ENCODE measurements around the gene ATG16L2. TPM values are rescaled to one million over a fixed set of nuclear protein-coding genes. Genes with fewer than 3 reads are reported as not detected.

Gene ATG16L2
- total and polyA plus RNA-seq, 2 donors (not counting 1 experiment from before 2014, with no cell fraction given): 3.3 to 8.8 TPM

- peaks cover 19% of the 10 kb centered on the region for H3K4me1 ChIP-seq (ENCODE audit: control insufficient read depth, extremely low read depth, insufficient read depth, low read length)
- H3K27me3 ChIP-seq (ENCODE audit: control insufficient read depth, insufficient read depth, low read length): no peaks in the 10 kb centered on the region
Observed at GRCh38 chr11:72769680-72770079, 44.5 kb upstream of the ATG16L2 start.

GRCh38 chr11:72770799-72771198, 43.4 kb upstream of the ATG16L2 start:
- Histone ChIP-seq H3K4me2 (ENCODE audit: extremely low read depth, insufficient read depth, low read length) (no peak overlapping the region), H3K27me3 (ENCODE audit: control insufficient read depth, insufficient read depth, low read length) (no peaks in the 10 kb centered on the region)

More at GRCh38 chr11:72769680-72770079, 44.5 kb upstream of the ATG16L2 start:
- TF ChIP-seq EZH2 (IDR thresholded peaks at IDR 0.05; ENCODE audit: low read length, missing control alignments) (no peak), CTCF (conservative IDR thresholded peaks at IDR 0.05 in 1 of 2, IDR thresholded peaks at IDR 0.05 in 1 of 2; ENCODE audit: low read depth in 1 of 2, low read length in 2 of 2) (no peak)
- H3K27ac ChIP-seq (ENCODE audit: insufficient read depth, low read length): no peak overlapping the region
- H3K9ac ChIP-seq (ENCODE audit: insufficient read depth, low read length): no peak overlapping the region
- H3K4me3 ChIP-seq (replicated peaks in 1 of 4; ENCODE audit: control extremely low read depth in 1 of 4, insufficient read depth in 1 of 4, low read depth in 3 of 4, low read length in 4 of 4): no peak overlapping the region
- peak; percentile 20 to 62 for DNase-seq (ENCODE audit: low read depth in 2 of 2)
- no peaks in the 10 kb centered on the region for H3K9me3 ChIP-seq (ENCODE audit: control insufficient read depth, insufficient read depth, low read depth, low read length)
- H3K4me2 ChIP-seq (ENCODE audit: extremely low read depth, insufficient read depth, low read length): no peak overlapping the region
- no peaks in the 10 kb centered on the region for H3K36me3 ChIP-seq (ENCODE audit: control insufficient read depth, insufficient read depth, low read length)
- no peaks in the 10 kb centered on the region for H4K20me1 ChIP-seq (ENCODE audit: control insufficient read depth, extremely low read depth, insufficient read depth, low read length)
- no peaks in the 10 kb centered on the region for H3K79me2 ChIP-seq (ENCODE audit: control insufficient read depth, insufficient read depth, low read length)
- no peak overlapping the region for H2AFZ ChIP-seq (ENCODE audit: low read length)

GRCh38 chr11:72771507-72771906, 42.7 kb upstream of the ATG16L2 start:
- Histone ChIP-seq H3K4me3 (replicated peaks in 1 of 4; ENCODE audit: control extremely low read depth in 1 of 4, insufficient read depth in 1 of 4, low read depth in 3 of 4, low read length in 4 of 4) (no peak overlapping the region), H3K79me2 (ENCODE audit: control insufficient read depth, insufficient read depth, low read length) (no peaks in the 10 kb centered on the region), H3K9ac (ENCODE audit: insufficient read depth, low read length) (no peak overlapping the region), H3K4me2 (ENCODE audit: extremely low read depth, insufficient read depth, low read length) (no peak overlapping the region), H3K9me3 (ENCODE audit: control insufficient read depth, insufficient read depth, low read depth, low read length) (no peaks in the 10 kb centered on the region), H3K27me3 (ENCODE audit: control insufficient read depth, insufficient read depth, low read length) (no peaks in the 10 kb centered on the region), H4K20me1 (ENCODE audit: control insufficient read depth, extremely low read depth, insufficient read depth, low read length) (no peaks in the 10 kb centered on the region), H2AFZ (ENCODE audit: low read length) (no peak overlapping the region), H3K4me1 (ENCODE audit: control insufficient read depth, extremely low read depth, insufficient read depth, low read length) (peaks cover 19% of the 10 kb centered on the region), H3K27ac (ENCODE audit: insufficient read depth, low read length) (no peak overlapping the region), H3K36me3 (ENCODE audit: control insufficient read depth, insufficient read depth, low read length) (no peaks in the 10 kb centered on the region)
- peak; percentile 50 to 75 for DNase-seq (ENCODE audit: low read depth in 2 of 2)
- TF ChIP-seq EZH2 (IDR thresholded peaks at IDR 0.05; ENCODE audit: low read length, missing control alignments) (no peak), CTCF (conservative IDR thresholded peaks at IDR 0.05 in 1 of 2, IDR thresholded peaks at IDR 0.05 in 1 of 2; ENCODE audit: low read depth in 1 of 2, low read length in 2 of 2) (no peak)

More at GRCh38 chr11:72770799-72771198, 43.4 kb upstream of the ATG16L2 start:
- H3K27ac ChIP-seq (ENCODE audit: insufficient read depth, low read length): no peak overlapping the region
- DNase-seq (ENCODE audit: low read depth in 2 of 2): no peak
- TF ChIP-seq CTCF (conservative IDR thresholded peaks at IDR 0.05 in 1 of 2, IDR thresholded peaks at IDR 0.05 in 1 of 2; ENCODE audit: low read depth in 1 of 2, low read length in 2 of 2): no peak
- TF ChIP-seq EZH2 (IDR thresholded peaks at IDR 0.05; ENCODE audit: low read length, missing control alignments): no peak
- no peaks in the 10 kb centered on the region for H3K36me3 ChIP-seq (ENCODE audit: control insufficient read depth, insufficient read depth, low read length)
- H4K20me1 ChIP-seq (ENCODE audit: control insufficient read depth, extremely low read depth, insufficient read depth, low read length): no peaks in the 10 kb centered on the region
- H3K9ac ChIP-seq (ENCODE audit: insufficient read depth, low read length): no peak overlapping the region
- H3K79me2 ChIP-seq (ENCODE audit: control insufficient read depth, insufficient read depth, low read length): no peaks in the 10 kb centered on the region
- no peak overlapping the region for H2AFZ ChIP-seq (ENCODE audit: low read length)
- no peaks in the 10 kb centered on the region for H3K9me3 ChIP-seq (ENCODE audit: control insufficient read depth, insufficient read depth, low read depth, low read length)
- H3K4me1 ChIP-seq (ENCODE audit: control insufficient read depth, extremely low read depth, insufficient read depth, low read length): peaks cover 19% of the 10 kb centered on the region
- no peak overlapping the region for H3K4me3 ChIP-seq (replicated peaks in 1 of 4; ENCODE audit: control extremely low read depth in 1 of 4, insufficient read depth in 1 of 4, low read depth in 3 of 4, low read length in 4 of 4)

Measured in fibroblast of lung (primary cell).